Measurements from ENCODE around the gene RPSA.

The RPSA gene

GRCh38 chr3:39401983-39402382, 4.5 kb upstream of the RPSA start:
- no peak overlapping the region for H2BK15ac ChIP-seq (ENCODE audit: low read length)
- H4K91ac ChIP-seq (ENCODE audit: low read depth, low read length, poor library complexity), result no peak overlapping the region
- no peaks in the 10 kb centered on the region for H3K9me3 ChIP-seq (replicated peaks in 1 of 2; ENCODE audit: control insufficient read depth in 2 of 2, insufficient read depth in 1 of 2, low read depth in 1 of 2, low read length in 2 of 2)
- H3K4me2 ChIP-seq (ENCODE audit: insufficient read depth, low read length, poor library complexity, severe bottlenecking), result no peak overlapping the region
- H3K9ac ChIP-seq (ENCODE audit: low read depth, low read length, poor library complexity), result no peak overlapping the region
- no peak overlapping the region for H2AK5ac ChIP-seq (ENCODE audit: low read depth, low read length)
- H3K27me3 ChIP-seq (ENCODE audit: control insufficient read depth in 3 of 3, insufficient read depth in 3 of 3, low read depth in 1 of 3, low read length in 3 of 3), result no peaks in the 10 kb centered on the region
- H2BK120ac ChIP-seq (ENCODE audit: low read depth, low read length), result no peak overlapping the region
- H3K4me1 ChIP-seq (ENCODE audit: control insufficient read depth in 2 of 2, insufficient read depth in 1 of 2, low read depth in 1 of 2, low read length in 2 of 2), result peaks cover 0 to 2% of the 10 kb centered on the region in 2 donors
- no peak for DNase-seq (ENCODE audit: low spot score)
- H3K27ac ChIP-seq (replicated peaks; ENCODE audit: low read length), result no peak overlapping the region
- H2BK12ac ChIP-seq (ENCODE audit: low read length), result no peak overlapping the region
- no CpG with 5 or more reads among the region's 2 CpGs for WGBS, 2 donors (ENCODE audit: extremely low coverage in 2 of 2, insufficient read length in 2 of 2, insufficient replicate concordance in 1 of 2)
- no peak overlapping the region for H3K18ac ChIP-seq (ENCODE audit: low read length)
- no peaks in the 10 kb centered on the region for H3K79me1 ChIP-seq (ENCODE audit: low read depth, low read length)
- H2BK5ac ChIP-seq (ENCODE audit: low read length), result no peak overlapping the region
- H3K36me3 ChIP-seq (replicated peaks in 1 of 2; ENCODE audit: control insufficient read depth in 2 of 2, insufficient read depth in 2 of 2, low read length in 2 of 2), result peaks cover 8 to 27% of the 10 kb centered on the region in 2 donors
- H3K23ac ChIP-seq (ENCODE audit: low read depth, low read length, poor library complexity), result no peak overlapping the region
- no peak overlapping the region for H3K4me3 ChIP-seq (ENCODE audit: low read length in 2 of 2)
- no peak overlapping the region for H4K8ac ChIP-seq (ENCODE audit: low read depth, low read length)
- H3K4ac ChIP-seq (ENCODE audit: low read length), result no peak overlapping the region
- H2AFZ ChIP-seq (ENCODE audit: low read length), result no peak overlapping the region
- H3K14ac ChIP-seq (ENCODE audit: low read length), result no peak overlapping the region

GRCh38 chr3:39404943-39405686, 1.4 kb upstream of the RPSA start:
- Histone ChIP-seq H2AK5ac (ENCODE audit: low read depth, low read length) (no peak overlapping the region), H3K9ac (ENCODE audit: low read depth, low read length, poor library complexity) (no peak overlapping the region), H3K4me3 (ENCODE audit: low read length in 2 of 2) (no peak overlapping the region), H3K4me2 (ENCODE audit: insufficient read depth, low read length, poor library complexity, severe bottlenecking) (peak overlapping the region; percentile 4), H3K18ac (ENCODE audit: low read length) (no peak overlapping the region), H2BK12ac (ENCODE audit: low read length) (no peak overlapping the region), H2AFZ (ENCODE audit: low read length) (no peak overlapping the region), H3K27me3 (ENCODE audit: control insufficient read depth in 3 of 3, insufficient read depth in 3 of 3, low read depth in 1 of 3, low read length in 3 of 3) (no peaks in the 10 kb centered on the region), H3K36me3 (replicated peaks in 1 of 2; ENCODE audit: control insufficient read depth in 2 of 2, insufficient read depth in 2 of 2, low read length in 2 of 2) (peaks cover 12 to 34% of the 10 kb centered on the region in 2 donors), H4K8ac (ENCODE audit: low read depth, low read length) (no peak overlapping the region), H3K9me3 (replicated peaks in 1 of 2; ENCODE audit: control insufficient read depth in 2 of 2, insufficient read depth in 1 of 2, low read depth in 1 of 2, low read length in 2 of 2) (no peaks in the 10 kb centered on the region), H2BK15ac (ENCODE audit: low read length) (no peak overlapping the region), H3K14ac (ENCODE audit: low read length) (no peak overlapping the region), H3K4me1 (ENCODE audit: control insufficient read depth in 2 of 2, insufficient read depth in 1 of 2, low read depth in 1 of 2, low read length in 2 of 2) (peaks cover 4 to 5% of the 10 kb centered on the region in 2 donors), H4K91ac (ENCODE audit: low read depth, low read length, poor library complexity) (no peak overlapping the region), H3K4ac (ENCODE audit: low read length) (no peak overlapping the region), H3K23ac (ENCODE audit: low read depth, low read length, poor library complexity) (no peak overlapping the region), H2BK5ac (ENCODE audit: low read length) (no peak overlapping the region), H2BK120ac (ENCODE audit: low read depth, low read length) (no peak overlapping the region), H3K27ac (replicated peaks; ENCODE audit: low read length) (no peak overlapping the region), H3K79me1 (ENCODE audit: low read depth, low read length) (no peaks in the 10 kb centered on the region)
- no CpG with 5 or more reads among the region's 15 CpGs for WGBS, 2 donors (ENCODE audit: extremely low coverage in 2 of 2, insufficient read length in 2 of 2, insufficient replicate concordance in 1 of 2)
- no peak for DNase-seq (ENCODE audit: low spot score)

- Histone ChIP-seq H3K23ac (ENCODE audit: low read depth, low read length, poor library complexity) (no peak overlapping the region), H3K36me3 (replicated peaks in 1 of 2; ENCODE audit: control insufficient read depth in 2 of 2, insufficient read depth in 2 of 2, low read length in 2 of 2) (peaks cover 17 to 40% of the 10 kb centered on the region in 2 donors), H3K4me1 (ENCODE audit: control insufficient read depth in 2 of 2, insufficient read depth in 1 of 2, low read depth in 1 of 2, low read length in 2 of 2) (peaks cover 4 to 5% of the 10 kb centered on the region in 2 donors), H3K14ac (ENCODE audit: low read length) (no peak overlapping the region), H3K27me3 (ENCODE audit: control insufficient read depth in 3 of 3, insufficient read depth in 3 of 3, low read depth in 1 of 3, low read length in 3 of 3) (no peaks in the 10 kb centered on the region), H3K4ac (ENCODE audit: low read length) (no peak overlapping the region), H3K4me2 (ENCODE audit: insufficient read depth, low read length, poor library complexity, severe bottlenecking) (peak overlapping the region; percentile 64), H4K8ac (ENCODE audit: low read depth, low read length) (peak overlapping the region; percentile 76), H3K79me1 (ENCODE audit: low read depth, low read length) (no peaks in the 10 kb centered on the region), H2AK5ac (ENCODE audit: low read depth, low read length) (no peak overlapping the region), H3K9ac (ENCODE audit: low read depth, low read length, poor library complexity) (peak overlapping the region; percentile 36), H3K4me3 (ENCODE audit: low read length in 2 of 2) (peak overlapping the region; percentile 81 to 93), H3K18ac (ENCODE audit: low read length) (peak overlapping the region; percentile 80), H2BK120ac (ENCODE audit: low read depth, low read length) (no peak overlapping the region), H2BK12ac (ENCODE audit: low read length) (no peak overlapping the region), H4K91ac (ENCODE audit: low read depth, low read length, poor library complexity) (no peak overlapping the region), H2AFZ (ENCODE audit: low read length) (peak overlapping the region; percentile 94), H2BK5ac (ENCODE audit: low read length) (no peak overlapping the region), H3K9me3 (replicated peaks in 1 of 2; ENCODE audit: control insufficient read depth in 2 of 2, insufficient read depth in 1 of 2, low read depth in 1 of 2, low read length in 2 of 2) (no peaks in the 10 kb centered on the region), H3K27ac (replicated peaks; ENCODE audit: low read length) (peak overlapping the region; percentile 88), H2BK15ac (ENCODE audit: low read length) (no peak overlapping the region)
- no peak for DNase-seq (ENCODE audit: low spot score)
- WGBS, 2 donors (ENCODE audit: extremely low coverage in 2 of 2, insufficient read length in 2 of 2, insufficient replicate concordance in 1 of 2), result no CpG with 5 or more reads among the region's 13 CpGs
Observed at GRCh38 chr3:39405687-39406367, 693 bp upstream of the RPSA start.

GRCh38 chr3:39407259-39407629, 724 bp downstream of the RPSA start:
- no CpG with 5 or more reads among the region's 9 CpGs for WGBS, 2 donors (ENCODE audit: extremely low coverage in 2 of 2, insufficient read length in 2 of 2, insufficient replicate concordance in 1 of 2)
- no peak overlapping the region for H3K9ac ChIP-seq (ENCODE audit: low read depth, low read length, poor library complexity)
- H2BK120ac ChIP-seq (ENCODE audit: low read depth, low read length), result no peak overlapping the region
- H3K4ac ChIP-seq (ENCODE audit: low read length), result no peak overlapping the region
- no peak overlapping the region for H2BK5ac ChIP-seq (ENCODE audit: low read length)
- H3K14ac ChIP-seq (ENCODE audit: low read length), result no peak overlapping the region
- H3K79me1 ChIP-seq (ENCODE audit: low read depth, low read length), result no peaks in the 10 kb centered on the region
- no peak overlapping the region for H2BK12ac ChIP-seq (ENCODE audit: low read length)
- H4K8ac ChIP-seq (ENCODE audit: low read depth, low read length), result no peak overlapping the region
- H3K27ac ChIP-seq (replicated peaks; ENCODE audit: low read length), result no peak overlapping the region
- peak overlapping the region; percentile 52 for H3K4me2 ChIP-seq (ENCODE audit: insufficient read depth, low read length, poor library complexity, severe bottlenecking)
- no peaks in the 10 kb centered on the region for H3K9me3 ChIP-seq (replicated peaks in 1 of 2; ENCODE audit: control insufficient read depth in 2 of 2, insufficient read depth in 1 of 2, low read depth in 1 of 2, low read length in 2 of 2)
- no peak for DNase-seq (ENCODE audit: low spot score)
- peaks cover 29 to 51% of the 10 kb centered on the region in 2 donors for H3K36me3 ChIP-seq (replicated peaks in 1 of 2; ENCODE audit: control insufficient read depth in 2 of 2, insufficient read depth in 2 of 2, low read length in 2 of 2)
- H3K4me1 ChIP-seq (ENCODE audit: control insufficient read depth in 2 of 2, insufficient read depth in 1 of 2, low read depth in 1 of 2, low read length in 2 of 2), result peaks cover 4 to 5% of the 10 kb centered on the region in 2 donors
- peak overlapping the region; percentile 81 to 93 for H3K4me3 ChIP-seq (ENCODE audit: low read length in 2 of 2)
- H2AK5ac ChIP-seq (ENCODE audit: low read depth, low read length), result no peak overlapping the region
- no peak overlapping the region for H3K18ac ChIP-seq (ENCODE audit: low read length)
- H4K91ac ChIP-seq (ENCODE audit: low read depth, low read length, poor library complexity), result no peak overlapping the region
- H2AFZ ChIP-seq (ENCODE audit: low read length), result peak overlapping the region; percentile 94
- no peak overlapping the region for H2BK15ac ChIP-seq (ENCODE audit: low read length)
- no peaks in the 10 kb centered on the region for H3K27me3 ChIP-seq (ENCODE audit: control insufficient read depth in 3 of 3, insufficient read depth in 3 of 3, low read depth in 1 of 3, low read length in 3 of 3)
- H3K23ac ChIP-seq (ENCODE audit: low read depth, low read length, poor library complexity), result no peak overlapping the region

Data from neuronal stem cell (in vitro differentiated cells).